HG03575 (cell line): ENCODE results near the gene P2RX7.
"Not testable (repeated sequence)": the region's sequence is repeated elsewhere in the genome, so short reads cannot be mapped to it uniquely, and the experiment has no call there.

Source experiments
- ATAC-seq: cut with Tn5 transposase; IDR thresholded peaks from one replicate; pipeline ENCODE4 v1.9.1; 2021; ENCODE audit not compliant: unreplicated experiment, insufficient number of reproducible peaks, low FRiP score; ENCODE audit errors: extremely low read depth

The P2RX7 gene

GRCh38 chr12:121162384-121162783, 29.7 kb downstream of the P2RX7 start:
- ATAC-seq, result no peak

- ATAC-seq, result no peak
Measured at GRCh38 chr12:121162985-121163384, 30.3 kb downstream of the P2RX7 start.

DNA sequence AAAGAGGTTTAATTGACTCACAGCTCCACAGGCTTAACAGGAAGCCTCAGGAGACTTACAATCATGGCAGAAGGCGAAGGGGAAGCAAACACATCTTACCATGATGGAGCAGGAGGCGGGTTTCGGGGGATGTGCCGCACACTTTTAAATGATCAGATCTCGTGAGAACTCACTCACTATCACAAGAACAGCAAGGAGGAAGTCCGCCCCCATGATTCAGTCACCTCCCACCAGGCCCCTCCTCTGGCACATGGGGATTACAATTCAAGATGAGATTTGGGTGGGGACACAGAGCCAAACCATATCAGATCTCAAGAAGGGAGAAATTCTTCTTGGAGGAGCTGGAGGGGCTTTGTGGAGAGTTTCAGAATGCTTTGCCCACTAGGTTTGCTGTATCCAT, 32.2 kb downstream of the P2RX7 start:
- ATAC-seq, result not testable (repeated sequence)

- ATAC-seq, result no peak
Measured at GRCh38 chr12:121165316-121165715, 32.6 kb downstream of the P2RX7 start.

GRCh38 chr12:121166356-121166755, 33.7 kb downstream of the P2RX7 start:
- ATAC-seq, result no peak

GRCh38 chr12:121167232-121167820, 34.6 kb downstream of the P2RX7 start:
- no peak for ATAC-seq

DNA sequence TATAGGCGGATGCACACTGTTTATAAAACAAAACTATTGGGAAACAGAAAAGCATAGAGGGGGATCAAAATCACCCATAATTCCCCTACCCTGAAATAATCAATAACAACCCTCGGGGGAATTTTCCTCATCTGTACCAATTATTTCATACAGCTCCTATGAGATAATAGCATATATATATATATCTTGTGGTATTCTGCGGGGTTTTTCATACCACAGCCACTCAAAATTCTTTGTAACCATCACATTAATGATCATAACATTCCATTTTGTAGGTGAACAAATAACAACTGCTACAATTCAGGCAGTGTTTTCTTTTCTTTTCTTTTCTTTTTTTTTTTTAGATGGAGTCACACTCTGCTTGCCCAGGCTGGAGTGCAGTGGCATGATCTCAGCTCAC, 35.3 kb downstream of the P2RX7 start:
- no peak for ATAC-seq

- no peak for ATAC-seq
Measured at GRCh38 chr12:121170151-121170550, 37.5 kb downstream of the P2RX7 start.

DNA sequence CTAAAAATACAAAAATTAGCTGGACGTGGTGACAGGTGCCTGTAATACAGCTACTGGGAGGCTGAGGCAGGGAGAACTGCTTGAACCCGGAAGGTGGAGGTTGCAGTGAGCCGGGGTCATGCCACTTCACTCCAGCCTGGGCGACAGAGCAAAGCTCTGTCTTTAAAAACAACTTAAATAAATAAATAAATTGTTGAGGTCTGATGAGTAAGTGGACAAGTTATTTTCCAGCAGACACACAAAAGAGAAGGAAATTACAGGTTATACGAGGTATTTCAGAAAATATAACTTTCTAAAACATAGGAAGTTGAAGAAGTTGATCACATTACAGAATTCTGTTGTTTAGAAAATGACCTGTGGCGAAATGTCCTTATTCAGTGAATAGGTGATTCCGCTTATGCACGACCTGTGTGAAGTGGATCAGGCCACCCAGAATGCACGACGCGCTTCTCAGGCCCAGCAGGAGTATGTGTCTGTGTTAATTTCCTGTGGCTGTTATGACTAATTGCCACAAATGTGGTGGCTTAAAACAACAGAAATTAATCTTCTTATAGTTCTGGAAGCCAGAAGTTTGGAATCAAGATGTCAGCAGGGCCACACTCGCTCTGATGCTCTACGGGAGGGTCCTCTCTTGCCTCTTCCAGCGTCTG, 38.1 kb downstream of the P2RX7 start:
- ATAC-seq, result no peak

GRCh38 chr12:121172145-121172544, 39.5 kb downstream of the P2RX7 start:
- no peak for ATAC-seq

GRCh38 chr12:121175383-121176119, 42.9 kb downstream of the P2RX7 start:
- no peak for ATAC-seq

- no peak for ATAC-seq
Measured at GRCh38 chr12:121176826-121177529, 44.3 kb downstream of the P2RX7 start.

DNA sequence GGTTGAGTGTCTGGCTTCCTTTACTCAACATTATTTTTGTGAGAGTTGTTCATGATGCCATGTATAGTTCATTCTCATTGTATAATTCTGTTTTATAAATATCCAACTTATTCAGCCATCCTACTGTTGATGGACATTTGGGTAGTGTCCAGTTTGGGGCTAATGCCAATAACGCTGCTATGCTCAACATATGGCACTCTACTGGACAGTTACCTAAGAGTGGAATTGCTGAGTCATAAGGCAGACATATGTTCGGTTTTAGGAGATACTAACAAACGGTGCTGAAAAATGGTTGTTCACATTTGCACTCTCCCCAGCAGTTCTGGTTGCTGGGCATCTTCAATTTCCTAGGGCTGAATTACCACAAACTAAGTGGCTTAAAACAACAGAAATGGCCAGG, 48.5 kb downstream of the P2RX7 start:
- ATAC-seq, result no peak

- no peak for ATAC-seq
Measured at GRCh38 chr12:121182222-121182893, 49.7 kb downstream of the P2RX7 start.

DNA sequence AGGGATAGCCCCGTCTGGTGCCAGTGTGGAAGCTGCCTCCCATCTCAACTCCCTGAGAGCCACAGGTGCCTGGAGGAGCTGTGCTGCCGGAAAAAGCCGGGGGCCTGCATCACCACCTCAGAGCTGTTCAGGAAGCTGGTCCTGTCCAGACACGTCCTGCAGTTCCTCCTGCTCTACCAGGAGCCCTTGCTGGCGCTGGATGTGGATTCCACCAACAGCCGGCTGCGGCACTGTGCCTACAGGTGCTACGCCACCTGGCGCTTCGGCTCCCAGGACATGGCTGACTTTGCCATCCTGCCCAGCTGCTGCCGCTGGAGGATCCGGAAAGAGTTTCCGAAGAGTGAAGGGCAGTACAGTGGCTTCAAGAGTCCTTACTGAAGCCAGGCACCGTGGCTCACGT, 51.7 kb downstream of the P2RX7 start:
- no peak for ATAC-seq

DNA sequence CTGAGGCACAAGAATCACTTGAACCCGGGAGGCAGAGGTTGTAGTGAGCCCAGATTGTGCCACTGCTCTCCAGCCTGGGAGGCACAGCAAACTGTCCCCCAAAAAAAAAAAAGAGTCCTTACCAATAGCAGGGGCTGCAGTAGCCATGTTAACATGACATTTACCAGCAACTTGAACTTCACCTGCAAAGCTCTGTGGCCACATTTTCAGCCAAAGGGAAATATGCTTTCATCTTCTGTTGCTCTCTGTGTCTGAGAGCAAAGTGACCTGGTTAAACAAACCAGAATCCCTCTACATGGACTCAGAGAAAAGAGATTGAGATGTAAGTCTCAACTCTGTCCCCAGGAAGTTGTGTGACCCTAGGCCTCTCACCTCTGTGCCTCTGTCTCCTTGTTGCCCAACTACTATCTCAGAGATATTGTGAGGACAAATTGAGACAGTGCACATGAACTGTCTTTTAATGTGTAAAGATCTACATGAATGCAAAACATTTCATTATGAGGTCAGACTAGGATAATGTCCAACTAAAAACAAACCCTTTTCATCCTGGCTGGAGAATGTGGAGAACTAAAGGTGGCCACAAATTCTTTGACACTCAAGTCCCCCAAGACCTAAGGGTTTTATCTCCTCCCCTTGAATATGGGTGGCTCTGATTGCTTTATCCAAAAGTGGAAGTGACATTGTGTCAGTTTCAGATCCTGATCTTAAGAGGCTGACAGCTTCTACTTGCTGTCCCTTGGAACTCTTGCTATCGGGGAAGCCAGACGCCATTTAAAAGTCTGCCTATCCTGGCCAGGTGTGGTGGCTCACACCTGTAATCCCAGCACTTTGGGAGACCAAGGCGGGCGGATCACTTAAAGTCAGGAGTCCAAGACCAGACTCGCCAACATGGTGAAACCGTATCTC, 52.6 kb downstream of the P2RX7 start:
- no peak for ATAC-seq

GRCh38 chr12:121186826-121187225, 54.1 kb downstream of the P2RX7 start:
- ATAC-seq, result no peak

DNA sequence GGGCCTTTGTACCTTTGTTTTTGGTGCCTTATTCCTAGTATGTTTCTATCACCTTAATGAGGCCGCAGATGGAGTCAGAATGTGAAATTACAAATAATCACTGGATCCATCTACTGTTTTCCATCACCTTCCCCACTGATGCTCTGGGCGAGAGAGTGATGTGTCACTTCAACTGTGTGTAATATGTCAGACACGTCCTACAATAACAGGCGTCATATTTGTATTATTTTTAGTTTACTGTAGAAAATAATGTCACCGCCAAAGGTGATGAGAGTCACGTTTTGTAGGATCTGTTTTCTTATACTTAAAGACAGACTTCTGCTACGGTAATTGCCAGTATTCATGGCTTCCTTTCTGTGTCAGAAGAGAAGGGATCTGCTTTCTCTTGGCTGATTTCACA, 54.8 kb downstream of the P2RX7 start:
- ATAC-seq, result no peak
